Hematopoietic multipotent progenitor cell treated with erythropoietin and hydrocortisone succinate and interleukin-3 and kit ligand, for 4 days (in vitro differentiated cells): ENCODE results near the gene ENC1.
"Not testable (repeated sequence)": the region's sequence is repeated elsewhere in the genome, so short reads cannot be mapped to it uniquely, and the experiment has no call there.

Source experiments
- DNase-seq: peaks from one replicate; pipeline ENCODE4 v3.0.0-alpha.2; 2015

The ENC1 gene, protein sequence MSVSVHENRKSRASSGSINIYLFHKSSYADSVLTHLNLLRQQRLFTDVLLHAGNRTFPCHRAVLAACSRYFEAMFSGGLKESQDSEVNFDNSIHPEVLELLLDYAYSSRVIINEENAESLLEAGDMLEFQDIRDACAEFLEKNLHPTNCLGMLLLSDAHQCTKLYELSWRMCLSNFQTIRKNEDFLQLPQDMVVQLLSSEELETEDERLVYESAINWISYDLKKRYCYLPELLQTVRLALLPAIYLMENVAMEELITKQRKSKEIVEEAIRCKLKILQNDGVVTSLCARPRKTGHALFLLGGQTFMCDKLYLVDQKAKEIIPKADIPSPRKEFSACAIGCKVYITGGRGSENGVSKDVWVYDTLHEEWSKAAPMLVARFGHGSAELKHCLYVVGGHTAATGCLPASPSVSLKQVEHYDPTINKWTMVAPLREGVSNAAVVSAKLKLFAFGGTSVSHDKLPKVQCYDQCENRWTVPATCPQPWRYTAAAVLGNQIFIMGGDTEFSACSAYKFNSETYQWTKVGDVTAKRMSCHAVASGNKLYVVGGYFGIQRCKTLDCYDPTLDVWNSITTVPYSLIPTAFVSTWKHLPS

DNA sequence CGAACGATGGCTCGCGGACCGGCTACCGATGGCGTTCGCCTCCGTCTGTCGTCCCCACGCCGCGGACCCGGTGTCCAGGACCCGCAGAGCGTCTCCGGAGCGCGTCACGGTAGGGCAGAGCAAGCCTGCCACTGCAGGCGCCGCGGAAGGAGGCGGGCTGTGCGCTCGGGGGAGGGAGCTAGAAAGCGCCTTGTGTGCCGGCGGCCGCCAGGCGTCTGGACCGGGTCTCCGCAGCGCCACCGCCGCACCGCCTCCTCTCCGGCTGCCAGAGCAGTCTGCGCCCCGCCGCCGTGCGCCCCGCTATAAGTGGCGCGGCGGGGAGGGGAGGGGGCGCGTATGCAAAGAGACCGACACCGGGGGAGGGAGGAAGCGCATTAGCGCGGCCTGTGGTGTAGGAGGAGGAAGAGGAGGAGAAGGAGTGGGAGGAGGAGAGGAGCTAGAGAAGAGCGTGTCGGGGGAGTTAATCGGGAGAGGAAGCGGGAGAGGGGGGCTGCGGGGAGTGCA is at the start of gene ENC1:
Gene ENC1, minus strand, starts transcription at position 279 of the 504 bp plus-strand sequence. CDS start 4,243 bp downstream, outside the sequence.
- DNase-seq, result peak; percentile 92

DNA sequence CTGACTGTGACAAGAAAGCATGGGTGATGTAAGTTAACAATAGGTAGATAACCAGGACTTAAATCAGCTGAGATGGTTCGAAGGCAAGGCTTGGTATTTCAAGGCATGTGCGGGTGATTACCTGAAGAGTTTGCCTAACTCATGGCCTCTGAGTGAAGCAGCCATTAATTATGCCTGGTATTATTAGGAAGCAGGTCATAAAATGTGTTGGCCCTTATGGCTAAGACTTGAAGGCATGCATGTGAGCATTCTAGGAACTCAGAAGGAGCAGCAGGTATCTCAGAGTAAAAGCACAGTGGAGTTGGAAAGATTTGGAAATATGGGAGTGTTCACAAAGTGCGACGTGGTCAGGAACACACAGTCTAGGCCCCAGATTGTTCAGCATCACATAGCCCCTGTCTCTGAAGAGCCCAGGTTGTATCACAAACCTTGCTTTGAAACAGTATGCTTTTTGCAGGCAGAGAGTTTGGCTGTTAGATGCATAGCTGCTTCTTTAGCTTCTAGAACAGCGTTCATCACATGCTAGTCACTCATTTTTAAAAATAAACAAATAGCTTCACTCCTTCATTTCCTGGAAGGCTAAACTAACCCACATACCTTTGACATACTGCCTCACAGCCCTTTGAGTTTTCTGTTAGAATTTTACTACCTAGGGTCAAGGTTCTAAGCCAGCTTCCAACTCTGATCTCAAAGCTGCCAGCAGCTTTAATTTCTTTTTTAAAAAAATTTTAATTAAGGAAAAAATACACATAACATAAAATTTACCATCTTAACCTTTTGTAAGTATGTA is 46.6 kb upstream of the ENC1 start:
- no peak for DNase-seq

DNA sequence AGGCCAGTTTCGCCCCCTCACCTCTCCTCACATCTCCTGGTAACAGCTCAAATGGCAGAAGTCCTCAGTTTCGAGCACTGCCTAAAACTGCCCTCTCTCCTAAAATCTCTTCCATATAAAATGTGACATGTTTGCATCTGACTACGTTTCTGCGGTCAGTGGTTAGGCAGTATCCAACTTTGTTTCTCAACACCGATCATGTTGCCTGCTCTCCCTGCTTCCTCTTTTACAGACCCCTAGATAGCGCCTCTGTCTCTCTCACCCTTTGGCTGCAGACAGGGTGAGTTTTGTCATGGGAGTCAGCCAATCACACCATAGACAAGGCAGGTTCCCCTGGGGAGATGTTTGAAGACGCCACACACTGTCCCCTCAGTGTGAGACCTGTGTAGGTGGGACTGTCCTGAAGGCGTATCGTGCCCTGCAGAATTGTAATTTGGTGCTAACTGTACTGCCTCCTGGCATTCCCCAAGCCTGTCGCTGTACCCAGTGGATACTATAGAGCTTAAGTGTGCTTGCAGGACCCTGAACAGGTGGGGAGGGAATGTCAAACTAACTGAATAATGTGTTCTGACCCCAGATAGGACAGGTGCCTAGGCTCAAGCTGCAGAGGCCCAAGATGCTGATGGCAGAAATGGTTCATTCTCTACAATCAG is 45.6 kb upstream of the ENC1 start:
- DNase-seq, result peak; percentile 93

DNA sequence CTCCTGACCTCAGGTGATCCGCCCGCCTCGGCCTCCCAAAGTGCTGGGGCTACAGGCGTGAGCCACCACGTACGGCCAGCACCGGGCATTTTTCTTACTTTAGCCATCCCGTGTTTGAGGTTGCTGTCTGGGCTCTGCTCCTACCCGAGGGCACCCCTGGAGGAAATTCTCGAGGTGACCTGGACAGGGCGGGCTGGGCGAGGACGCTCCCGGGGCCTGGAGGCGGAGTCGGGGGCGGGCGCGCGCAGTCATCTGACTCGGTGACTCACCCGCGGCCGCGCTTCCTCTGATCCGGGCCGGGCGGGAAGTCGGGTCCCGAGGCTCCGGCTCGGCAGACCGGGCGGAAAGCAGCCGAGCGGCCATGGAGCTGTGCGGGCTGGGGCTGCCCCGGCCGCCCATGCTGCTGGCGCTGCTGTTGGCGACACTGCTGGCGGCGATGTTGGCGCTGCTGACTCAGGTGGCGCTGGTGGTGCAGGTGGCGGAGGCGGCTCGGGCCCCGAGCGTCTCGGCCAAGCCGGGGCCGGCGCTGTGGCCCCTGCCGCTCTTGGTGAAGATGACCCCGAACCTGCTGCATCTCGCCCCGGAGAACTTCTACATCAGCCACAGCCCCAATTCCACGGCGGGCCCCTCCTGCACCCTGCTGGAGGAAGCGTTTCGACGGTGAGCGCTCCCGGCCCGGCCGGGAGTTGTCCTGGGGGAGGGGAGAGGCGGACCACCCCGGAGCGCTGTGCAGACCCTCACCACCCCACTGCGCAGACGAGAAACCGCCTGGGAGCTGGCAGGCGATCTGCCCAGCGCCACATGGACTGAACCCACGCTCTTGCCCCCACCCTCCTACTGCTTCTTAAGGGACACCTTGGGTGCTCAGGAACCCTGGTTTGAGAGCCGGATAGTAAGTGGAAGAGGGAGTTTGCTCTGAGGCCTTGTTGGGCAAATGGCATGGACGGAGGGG is 44.6 kb upstream of the ENC1 start, which contains the start of gene HEXB:
Gene HEXB, plus strand, starts transcription at position 334 of the 952 bp plus-strand sequence. Its CDS starts 28 bp downstream, at position 362.
- peak; percentile 94 for DNase-seq

DNA sequence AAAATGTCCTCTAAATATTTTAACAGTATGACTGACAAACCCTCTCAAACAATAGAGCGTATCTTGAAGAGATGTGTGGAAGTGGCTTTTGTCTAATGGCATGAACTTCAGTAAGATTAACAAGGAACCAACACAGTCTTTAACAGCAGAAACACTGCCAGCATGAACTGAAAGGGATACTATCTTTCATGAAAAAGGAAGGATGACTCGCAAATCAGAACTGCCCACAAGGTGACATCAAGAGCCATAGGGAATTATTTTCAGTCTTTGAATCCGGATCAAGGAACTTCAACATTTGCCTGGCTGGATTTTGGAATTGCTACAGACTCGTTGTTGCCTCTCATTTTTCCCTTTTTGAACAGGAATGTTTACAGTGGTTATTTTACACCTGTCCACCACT is 39.4 kb upstream of the ENC1 start:
- no peak for DNase-seq

DNA sequence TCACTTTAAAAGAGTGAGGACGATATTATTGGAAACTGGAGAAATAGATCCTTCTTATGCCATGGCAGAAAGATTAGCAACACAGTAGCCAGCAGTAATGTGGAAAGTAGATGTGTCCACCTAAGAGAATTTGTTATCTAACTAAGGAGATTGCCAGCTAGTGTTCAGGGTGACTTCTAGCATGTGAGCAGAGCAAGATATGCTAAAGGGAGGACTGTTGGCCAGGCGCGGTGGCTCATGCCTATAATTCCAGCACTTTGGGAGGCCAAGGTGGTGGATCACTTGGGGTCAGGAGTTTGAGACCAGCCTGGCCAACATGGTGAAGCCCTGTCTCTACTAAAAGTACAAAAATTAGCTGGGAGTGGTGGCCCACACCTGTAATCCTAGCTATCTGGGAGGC is 38.8 kb upstream of the ENC1 start:
- not testable (repeated sequence) for DNase-seq

DNA sequence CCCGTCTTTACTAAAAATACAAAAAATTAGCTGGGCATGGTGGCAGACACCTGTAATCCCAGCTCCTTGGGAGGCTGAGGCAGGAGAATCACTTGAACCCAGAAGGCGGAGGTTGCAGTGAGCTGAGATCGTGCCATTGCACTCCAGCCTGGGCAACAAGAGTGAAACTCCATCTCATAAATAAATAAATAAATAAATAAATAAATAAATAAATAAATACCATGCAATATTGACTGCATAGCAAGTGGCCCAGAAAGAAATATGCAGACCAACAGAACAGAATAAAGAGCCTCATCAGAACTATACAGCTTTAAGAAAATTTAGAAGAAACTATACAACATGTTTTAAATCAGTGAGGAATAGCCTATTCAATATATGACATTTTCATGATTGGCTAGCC is 37.6 kb upstream of the ENC1 start:
- not testable (repeated sequence) for DNase-seq

DNA sequence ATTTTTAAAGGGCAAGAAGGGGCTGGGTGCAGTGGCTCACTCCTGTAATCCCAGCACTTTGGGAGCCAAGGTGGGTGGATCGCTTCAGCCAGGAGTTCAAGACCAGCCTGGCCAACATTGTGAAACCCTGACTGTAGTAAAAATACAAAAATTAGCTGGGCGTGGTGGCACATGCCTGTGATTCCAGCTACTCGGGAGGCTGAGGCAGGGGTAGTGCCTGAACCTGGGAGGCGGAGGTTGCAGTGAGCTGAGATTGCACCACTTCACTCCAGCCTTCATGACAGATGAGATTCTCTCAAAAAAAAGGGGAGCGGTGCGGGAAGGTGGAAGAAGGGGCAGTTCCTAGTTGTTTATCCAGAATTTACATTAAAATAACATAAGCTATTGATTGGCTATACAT is 35.9 kb upstream of the ENC1 start:
- DNase-seq, result not testable (repeated sequence)

DNA sequence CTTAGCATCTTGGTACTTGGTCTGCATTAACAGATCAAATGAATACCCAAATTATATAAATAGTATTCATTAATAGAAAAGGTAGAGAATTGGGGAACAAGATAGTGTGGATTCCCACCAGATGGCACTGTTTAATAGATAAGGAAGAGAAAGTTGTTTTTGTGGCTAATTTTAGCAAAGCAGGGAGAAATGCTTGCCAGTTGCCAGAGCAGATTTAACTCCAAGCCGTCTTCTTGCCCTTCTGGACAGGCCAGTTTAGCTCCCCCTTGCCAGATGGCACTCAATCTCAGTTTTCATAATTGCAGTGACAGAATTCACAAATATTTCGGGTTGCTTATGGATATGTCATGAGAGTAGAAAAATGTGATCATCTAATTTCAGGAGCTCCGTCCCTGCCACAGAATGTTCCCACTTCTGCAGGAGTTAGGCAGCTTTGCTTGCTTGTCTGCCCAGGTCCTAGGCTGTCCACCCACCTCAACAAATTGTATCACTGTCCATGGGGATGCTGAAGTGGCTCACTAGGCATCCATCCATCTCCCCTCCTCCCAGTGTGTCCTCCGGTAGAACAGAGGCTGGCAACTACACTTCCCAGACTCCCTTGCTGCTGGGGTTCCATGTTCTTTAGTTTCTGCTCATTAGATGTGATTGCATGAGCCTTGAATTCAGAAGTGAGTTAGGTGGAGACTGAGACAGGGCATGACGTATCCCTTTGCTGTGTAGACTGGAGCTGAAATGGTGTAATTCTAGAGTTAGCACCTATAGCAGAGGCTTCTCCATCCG is 32.7 kb upstream of the ENC1 start:
- DNase-seq, result peak; percentile 77

DNA sequence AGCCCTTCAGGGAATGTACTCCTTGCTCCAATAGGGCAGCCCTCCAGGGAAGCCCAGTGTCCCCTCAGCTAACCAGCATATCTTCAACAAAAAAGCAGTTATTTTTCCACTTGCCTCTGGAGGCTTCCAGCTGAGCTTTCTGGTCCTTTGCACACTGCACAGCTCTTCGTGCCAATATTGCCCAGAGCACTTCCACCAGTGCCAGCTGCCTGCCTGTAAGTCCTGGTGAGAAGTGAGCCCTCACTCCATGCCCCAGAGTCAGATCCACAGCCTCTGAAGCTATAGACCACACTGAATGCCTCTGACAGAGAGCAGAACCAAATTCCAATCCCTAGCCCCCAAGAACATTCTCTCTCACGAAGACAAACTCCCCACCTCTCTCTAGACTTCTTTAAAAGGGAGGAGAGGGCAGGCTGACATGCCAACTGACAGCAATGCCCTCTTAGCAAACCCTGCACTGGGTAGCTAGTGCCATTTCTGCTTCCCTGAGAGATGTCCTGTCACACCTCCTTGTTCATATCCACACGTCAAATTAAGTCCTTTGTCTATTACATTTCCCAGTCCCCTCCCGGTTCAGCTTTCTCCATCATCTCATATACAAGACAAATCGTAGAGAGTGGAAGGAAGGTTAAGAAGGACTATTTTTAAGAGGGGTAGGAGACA is 31.8 kb upstream of the ENC1 start:
- no peak for DNase-seq

DNA sequence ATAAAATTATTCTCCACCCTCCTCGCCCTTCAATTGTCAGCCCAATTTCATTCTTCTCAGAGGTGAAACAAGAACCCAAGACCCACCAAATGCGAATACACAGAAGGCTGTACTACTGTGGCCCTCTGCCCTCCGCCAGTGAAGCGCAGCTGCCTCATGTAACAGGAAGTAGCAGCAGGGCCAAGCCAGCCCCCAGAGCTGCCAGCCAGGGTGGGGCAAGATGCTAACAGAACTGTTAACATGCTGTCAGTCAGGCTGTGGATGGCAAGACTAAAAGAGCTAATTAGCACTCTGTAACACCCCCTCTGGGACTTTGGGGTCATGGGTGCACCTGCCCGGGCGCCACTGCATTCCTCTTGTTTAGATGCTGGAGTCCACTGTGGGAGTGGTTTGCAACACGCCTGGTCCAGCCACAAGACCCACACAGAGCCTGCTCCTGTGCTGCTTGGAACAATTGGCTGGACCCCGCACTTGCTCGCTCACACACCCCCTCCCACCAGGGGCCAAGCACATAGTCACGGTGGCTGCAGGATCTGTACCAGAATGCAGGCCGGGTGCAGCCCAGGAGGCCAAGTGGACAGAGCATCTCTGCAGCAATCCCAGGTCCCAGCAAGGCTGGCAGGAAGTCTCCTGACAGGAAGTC is 30.0 kb upstream of the ENC1 start:
- DNase-seq, result no peak

DNA sequence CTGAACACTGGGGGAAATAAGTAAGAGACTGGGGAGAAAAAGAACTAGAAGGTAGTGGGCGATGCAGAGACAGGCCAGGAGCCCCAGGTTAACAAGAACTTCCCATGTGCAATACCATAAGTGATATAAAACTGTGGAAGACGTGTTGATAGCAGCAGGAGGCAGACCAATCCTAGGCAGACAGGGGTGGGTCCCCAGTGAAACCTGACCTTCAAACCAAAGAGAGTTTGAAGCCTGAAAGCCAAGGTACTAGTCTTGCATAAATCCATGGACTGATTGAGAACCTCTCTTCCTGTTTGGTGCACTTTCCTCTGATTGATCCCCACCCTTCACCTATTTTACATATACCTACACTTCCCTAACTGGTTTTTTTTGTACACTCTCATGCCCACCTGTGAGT is 29.3 kb upstream of the ENC1 start:
- no peak for DNase-seq

DNA sequence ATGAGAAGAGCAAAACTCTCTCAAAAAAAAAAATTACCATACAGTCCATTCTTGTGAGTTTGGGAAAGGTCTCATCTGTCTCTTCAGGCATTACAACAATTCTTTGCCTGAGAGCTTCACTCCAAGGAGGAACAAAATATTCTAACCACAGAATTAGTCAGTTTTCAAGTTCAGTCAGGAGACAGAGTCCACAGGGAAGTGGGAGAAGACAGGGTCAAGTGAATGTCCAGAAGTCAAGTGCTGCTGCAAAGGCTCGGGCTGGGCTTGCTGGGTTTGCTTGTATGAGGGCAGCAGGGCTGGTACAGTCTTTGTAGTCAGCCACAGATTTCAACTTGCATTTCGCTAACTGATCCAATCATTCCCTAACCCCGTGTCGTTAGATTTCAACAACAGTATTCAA is 26.9 kb upstream of the ENC1 start:
- no peak for DNase-seq

DNA sequence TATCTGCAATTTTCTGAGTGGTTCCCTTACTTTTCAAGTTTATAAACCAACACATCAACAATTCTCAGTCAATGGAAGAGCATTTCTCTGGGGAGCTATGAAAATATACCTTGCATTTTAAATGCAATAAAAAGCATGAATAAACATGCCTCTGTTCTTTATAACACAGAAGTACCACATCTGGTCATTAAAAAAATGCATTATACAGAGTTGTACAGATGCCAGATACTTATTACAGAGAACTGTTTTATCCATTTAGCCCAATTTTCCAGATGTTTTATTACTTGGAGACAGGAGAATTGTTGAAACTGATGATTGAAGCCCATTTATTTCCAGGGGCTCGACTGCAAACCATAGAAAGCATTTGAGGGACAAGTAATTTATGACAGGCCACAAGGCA is 25.3 kb upstream of the ENC1 start:
- DNase-seq, result no peak

DNA sequence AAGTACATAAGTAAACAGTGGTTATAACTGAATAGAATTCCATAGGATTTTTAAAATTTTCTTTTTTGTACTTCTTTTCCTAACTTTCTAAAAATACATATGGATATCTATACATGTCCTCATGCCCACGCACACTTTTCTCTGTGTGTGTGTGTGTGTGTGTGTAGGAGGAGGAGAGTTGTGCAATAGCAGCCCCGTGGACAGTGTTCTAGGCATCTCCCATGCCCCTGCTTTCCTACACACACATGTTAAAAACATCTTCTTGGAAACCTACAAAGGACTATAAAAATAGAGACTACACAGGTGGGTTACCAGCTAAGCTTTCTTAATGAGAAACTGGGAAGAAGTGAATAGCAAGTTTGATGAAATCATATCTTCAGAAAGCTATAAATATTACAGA is 24.7 kb upstream of the ENC1 start:
- DNase-seq, result no peak

DNA sequence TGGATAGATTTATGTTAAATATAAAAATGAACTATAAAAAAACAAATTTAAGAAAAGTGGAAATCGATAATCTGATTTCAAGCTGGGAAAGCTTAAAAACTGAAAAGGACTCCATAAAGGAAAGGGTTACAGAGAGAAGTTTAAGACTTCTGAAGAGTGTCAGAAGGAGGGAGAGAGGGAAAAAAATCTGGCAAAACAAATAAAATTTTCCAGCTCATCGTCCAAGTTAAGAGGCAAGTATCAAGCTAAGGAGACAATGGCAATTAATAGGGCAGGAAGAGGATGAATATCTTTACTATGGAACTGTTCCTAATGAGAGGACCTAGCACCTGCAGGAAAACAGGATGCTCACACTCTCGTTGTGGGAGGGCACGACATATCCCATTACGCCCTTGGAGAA is 24.0 kb upstream of the ENC1 start:
- no peak for DNase-seq

DNA sequence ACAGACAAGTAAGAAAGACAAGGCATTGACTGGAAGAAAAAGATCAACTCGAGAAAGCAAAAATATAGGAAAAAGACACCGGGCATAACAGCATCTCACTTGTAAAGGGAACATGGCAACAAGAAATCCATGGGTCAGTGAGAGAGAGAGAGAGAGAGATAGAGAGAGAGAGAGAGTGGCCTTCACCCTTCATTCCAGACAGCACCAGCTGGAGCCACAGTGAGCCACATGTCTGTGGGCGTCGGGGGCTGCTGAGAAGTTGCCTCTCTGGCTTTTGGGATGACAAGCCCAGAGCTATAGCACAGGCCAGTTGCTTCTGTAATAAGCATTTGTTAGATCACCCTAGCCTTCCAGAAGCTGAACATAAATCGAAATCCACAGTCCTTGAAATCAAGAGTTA is 20.3 kb upstream of the ENC1 start:
- DNase-seq, result no peak

DNA sequence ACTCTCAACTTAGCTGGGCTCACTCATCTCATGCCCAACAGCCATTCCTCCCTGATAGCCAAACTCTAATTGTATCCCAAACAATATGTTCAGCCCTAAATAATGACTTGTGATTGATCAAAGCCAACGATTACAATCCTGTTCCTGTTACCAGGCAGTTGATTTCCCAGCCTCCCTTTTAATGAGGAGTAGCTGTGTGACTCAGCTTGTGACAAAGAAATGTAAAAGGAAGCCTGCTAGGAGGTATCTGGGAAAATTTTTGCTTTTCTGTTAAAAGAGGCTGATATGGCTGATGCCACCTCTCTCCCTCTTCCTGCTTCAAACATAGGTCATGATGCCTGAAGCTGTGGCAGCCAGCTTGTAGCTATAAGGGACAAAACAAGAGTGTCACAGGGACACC is 19.6 kb upstream of the ENC1 start:
- no peak for DNase-seq

DNA sequence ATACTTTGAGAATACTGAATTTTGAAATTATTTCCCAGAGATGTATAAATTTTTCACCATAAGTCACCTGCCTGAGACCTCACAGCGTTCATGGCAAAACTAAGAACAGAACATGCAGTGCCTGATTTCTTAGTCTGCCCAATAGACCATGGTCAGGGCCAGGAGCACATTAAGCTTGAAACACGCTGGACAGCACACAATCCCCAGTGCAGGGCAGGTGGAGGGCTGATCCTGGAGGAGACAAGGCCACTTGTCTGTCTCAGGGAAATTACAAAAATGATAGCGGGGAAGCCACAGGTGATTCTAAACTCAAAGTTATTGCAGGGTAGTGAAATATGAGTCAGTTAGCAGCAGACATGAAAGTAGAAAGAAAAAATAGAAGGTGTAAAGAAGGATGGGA is 18.6 kb upstream of the ENC1 start:
- no peak for DNase-seq

DNA sequence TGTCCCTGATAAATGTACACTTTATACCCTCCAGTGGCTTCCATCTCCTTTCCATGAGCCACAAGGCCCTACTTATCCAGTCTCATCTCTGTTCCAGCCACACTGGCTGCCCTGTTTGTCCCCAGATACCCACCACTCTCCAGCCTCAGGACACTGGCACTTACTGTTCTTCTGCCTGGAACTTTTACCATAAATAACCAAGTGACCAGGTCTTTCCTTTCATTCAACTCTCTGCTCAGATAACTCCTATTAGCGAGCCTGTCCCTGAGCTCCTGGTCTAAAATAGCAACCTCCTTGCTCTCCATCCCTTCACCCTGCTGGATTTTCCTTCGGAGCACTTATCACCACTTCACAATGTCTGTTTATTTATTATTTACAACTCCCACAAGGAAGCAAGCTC is 16.6 kb upstream of the ENC1 start:
- no peak for DNase-seq
